Stimulated activated CD4-positive, alpha-beta T cell treated with anti-CD3 and anti-CD28 coated beads, TNF-alpha, amount 100 ng/mL, for 48 hours (primary cell): Measurements from ENCODE around the gene CSMD2.
A peak's percentile ranks its signal among the peaks of the same experiment; 100 is the strongest.
"Not testable (repeated sequence)": the region's sequence is repeated elsewhere in the genome, so short reads cannot be mapped to it uniquely, and the experiment has no call there.

Experiments used
- DNase-seq, 3 donors: peaks; one replicate each; pipeline ENCODE4 v3.0.0-alpha.2; 2020; ENCODE audit warnings: low read depth in 3 of 3

Gene CSMD2

DNA sequence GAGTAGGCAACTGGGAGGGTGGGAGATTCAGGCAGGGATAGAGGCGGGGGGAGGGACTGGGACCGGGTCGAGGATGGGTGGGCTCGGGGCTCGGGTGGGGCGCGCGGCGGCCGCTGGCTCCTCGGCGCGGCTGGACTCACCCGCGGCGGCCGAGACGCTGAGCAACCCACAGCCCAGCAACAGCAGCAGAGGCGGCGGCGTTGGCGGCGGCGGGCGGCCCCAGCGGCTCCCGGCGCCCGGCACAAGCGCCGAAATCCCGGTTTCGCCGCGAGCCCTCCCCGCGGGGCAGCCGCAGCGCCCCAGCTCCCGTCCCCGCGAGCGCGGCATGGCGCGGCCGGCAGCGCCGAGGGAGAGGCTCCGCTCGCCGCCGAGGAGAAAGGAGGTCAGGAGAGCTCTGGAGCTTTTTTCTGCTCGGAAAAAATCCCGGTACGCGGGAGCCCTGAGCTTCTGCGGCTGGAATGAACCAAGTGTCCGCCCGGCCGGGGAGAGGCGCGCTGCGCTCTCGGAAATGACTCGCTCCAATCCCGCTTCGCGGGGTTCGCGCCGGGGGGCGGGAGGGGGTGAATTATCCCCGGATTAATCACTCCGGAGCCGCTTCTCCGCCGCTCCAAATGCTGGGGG lies at the start of gene CSMD2:
Gene CSMD2 (minus strand): TSS at position 460 of the 621 bp plus-strand sequence. CDS start 133 bp downstream, at position 327.
- DNase-seq = no peak

DNA sequence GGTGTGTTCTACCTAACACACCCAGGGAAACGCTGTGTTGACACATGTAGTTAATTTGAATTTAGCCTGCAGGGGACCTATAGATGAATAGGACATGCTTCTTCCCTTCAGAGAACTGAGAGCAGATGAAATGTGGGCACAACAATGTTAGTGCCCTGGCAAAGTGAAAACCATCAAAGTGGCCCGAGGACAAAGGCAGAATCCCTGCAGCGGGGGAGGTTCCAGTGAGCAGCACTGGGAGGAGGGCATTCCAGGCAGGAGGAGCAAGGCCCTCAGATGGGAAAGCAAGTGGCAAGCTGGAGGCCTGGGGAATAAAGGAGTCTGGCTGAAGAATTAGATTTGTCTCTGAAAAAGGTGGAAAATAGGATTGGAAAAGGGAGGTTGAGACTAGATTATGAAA lies 48.9 kb upstream of the CSMD2 start:
- no peak for DNase-seq

DNA sequence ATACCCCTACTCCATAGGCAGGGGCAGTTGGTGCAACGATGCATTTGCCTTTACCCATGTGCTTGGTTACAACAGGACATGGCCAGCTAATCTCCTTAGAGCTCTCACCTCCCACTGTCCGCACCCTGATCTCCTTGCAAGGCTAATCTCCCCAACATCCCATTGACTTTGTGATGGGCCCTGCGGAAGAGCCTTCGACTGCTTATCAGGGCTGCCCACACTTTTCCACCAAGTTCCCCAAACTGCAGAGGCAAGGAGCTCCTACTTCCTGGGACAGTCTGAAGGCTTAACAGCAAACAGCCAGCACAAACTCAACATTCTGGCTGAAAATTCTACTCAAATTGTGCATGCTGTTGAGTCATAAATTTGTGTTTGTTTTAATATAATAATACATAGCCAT lies 47.6 kb upstream of the CSMD2 start:
- no peak for DNase-seq

DNA sequence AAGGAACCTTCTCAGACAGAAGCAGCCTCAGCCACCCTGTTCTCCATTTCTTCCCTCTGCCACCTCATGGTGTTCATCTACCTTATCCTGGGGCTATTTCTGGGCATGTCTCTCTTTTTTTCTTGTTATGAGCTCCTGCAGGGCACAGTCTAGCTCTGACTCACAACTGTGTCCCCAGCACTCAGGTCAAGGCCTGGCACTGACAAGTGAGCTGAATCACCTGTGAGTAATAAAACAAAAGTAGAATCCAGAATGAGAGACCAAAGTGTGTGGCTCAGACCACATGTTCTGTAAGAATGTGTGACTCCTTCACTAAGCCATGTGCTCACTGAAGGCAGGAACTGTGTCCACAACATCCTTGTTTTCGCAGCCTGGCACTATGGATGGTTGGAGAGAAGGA lies 34.9 kb upstream of the CSMD2 start:
- peak in 1 of 3 donors; percentile 7 for DNase-seq

DNA sequence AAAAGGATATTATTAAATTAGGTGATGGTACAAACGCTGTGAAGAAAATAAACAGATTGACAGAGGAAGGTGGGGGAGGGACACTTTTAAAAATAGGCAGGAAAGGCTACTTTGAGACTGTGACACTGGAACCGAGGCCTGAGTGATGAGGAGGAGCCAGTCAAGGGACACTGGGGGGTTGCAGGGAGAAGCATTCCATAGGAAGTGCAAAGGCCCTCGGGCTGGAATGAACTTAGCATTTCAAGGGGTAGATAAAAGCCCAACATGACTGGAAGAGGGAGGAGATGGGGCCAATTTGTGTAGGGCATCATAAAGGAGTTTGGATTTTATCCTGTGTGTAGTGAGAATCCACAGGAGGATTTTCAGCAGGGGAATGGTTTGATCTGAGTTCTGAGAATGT lies 27.6 kb upstream of the CSMD2 start:
- DNase-seq = no peak

DNA sequence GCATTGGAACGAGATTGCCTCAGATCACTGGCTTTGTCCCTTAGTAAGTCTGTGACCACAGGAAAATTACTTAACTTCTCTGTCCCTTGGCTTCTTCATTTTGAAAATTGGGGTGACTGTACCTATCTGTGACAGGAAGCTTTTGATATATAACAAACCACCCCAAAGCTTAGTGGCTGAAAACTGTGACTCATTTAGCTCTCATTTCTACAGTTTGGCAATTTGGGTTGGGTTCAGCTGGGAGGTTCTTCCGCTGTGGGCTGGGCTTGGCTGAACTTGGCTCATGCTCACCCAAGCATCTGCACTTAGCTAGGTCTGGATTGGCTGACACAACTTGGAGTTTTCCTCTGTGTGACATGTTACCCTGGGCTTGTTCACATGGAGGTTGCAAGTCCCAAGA lies 25.7 kb upstream of the CSMD2 start:
- DNase-seq = no peak

DNA sequence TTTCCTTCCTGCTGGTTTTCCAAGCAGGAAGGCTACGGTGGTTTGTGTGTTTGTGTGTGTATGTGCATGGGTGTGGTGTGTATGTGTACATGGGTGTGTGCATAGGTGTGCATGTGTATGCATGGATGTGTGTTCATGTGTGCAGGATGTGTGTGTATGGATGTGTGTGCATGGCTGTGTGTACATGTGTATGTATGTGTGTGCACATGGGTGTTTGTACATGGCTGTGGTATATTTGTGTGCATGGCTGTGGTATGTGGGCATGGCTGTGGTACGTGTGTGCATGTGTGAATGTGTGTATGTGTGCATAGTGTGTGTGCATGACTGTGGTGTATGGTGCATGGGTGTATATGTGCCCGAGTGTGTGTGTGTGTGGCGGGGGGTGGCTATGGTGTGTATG lies 24.0 kb upstream of the CSMD2 start:
- no peak for DNase-seq

DNA sequence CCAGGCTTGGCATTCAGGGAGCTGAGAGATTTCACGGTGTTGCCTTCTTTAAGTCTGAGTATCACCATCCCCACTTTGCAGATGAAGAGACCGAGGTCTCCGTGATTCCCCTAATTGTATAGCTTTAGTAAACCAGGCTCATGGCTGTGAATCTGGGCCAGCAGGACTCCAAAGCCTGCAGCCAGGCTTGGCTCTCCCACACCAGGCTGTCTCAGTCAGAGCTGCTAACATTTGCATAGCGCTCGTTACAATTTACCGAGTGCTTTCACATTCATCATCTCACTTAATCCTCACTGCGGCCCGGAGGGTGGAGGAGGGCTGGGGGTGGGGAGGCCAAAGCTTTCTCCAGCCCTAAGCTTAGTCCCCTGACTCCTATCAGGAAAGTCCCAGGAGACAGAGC lies 23.4 kb upstream of the CSMD2 start:
- DNase-seq = no peak

DNA sequence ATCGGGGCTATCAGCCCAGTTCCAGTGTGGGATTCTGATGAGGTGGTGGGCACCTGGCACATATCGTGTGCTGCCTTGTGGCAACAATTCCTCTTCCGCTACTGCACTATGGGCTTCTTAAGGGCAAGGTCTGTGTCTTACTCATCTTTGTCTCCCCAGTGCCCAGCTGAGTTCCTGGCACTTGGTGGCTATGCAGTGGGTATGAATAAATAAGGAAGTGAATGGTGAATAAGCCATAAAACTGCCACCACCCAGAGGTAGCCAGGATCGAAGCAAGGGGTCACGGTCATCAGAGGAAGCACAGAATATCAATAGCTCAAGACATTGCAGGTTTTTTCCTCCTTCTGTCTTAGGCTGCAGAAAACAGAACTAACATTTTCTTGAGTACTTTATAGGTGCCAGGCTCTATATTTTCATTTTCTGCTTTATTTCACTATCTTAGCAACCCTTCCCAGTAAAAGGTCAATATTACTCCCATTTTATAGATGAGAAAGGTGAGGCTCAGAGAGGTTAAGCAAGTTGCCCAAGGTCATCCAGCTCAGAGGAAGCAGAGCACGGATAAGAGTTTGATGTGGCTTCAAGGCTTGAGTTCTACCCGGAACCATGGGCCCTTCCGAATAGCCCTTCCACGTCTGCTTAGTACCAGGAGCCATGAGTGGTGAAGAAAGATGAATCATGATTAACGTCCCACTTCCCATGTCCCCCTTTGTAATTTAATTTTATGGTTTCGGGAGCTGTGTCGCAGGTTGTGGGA lies 21.9 kb upstream of the CSMD2 start:
- DNase-seq = no peak

DNA sequence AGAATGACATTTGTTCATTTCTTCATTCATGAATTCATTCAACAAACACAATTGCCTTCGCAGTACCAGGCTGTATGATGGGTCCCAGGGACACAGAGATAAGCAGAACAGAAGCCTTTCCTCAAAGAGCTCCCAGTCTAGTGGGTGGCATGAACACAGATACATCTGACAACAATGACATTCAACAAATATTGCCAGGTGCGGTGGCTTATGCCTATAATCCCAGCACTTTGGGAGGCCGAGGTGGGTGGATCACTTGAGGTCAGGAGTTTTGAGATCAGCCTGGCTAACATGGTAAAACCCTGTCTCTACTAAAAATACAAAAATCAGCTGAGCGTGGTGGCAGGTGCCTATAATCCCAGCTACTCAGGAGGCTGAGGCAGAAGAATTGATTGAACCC lies 18.4 kb upstream of the CSMD2 start:
- DNase-seq = not testable (repeated sequence)

DNA sequence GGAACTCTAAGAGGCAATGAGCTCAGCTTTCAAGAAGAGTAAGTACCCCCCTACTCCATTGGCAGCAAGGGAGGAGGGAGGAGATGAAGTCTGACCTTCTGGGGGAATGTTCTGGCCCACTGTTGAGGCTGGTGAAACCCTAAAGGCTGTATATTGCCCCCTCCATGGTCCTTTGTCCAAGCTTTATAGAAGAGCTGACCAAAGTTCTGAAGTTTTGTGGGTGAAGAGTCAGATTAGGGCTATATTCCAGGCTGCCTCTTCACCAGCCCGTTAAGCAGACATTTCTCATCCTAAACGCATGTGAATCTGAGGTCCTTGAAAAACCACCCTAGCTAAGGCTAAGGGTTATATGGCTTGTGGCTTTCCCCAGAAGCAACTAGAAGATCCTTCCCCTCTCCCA lies 13.0 kb upstream of the CSMD2 start:
- no peak for DNase-seq

DNA sequence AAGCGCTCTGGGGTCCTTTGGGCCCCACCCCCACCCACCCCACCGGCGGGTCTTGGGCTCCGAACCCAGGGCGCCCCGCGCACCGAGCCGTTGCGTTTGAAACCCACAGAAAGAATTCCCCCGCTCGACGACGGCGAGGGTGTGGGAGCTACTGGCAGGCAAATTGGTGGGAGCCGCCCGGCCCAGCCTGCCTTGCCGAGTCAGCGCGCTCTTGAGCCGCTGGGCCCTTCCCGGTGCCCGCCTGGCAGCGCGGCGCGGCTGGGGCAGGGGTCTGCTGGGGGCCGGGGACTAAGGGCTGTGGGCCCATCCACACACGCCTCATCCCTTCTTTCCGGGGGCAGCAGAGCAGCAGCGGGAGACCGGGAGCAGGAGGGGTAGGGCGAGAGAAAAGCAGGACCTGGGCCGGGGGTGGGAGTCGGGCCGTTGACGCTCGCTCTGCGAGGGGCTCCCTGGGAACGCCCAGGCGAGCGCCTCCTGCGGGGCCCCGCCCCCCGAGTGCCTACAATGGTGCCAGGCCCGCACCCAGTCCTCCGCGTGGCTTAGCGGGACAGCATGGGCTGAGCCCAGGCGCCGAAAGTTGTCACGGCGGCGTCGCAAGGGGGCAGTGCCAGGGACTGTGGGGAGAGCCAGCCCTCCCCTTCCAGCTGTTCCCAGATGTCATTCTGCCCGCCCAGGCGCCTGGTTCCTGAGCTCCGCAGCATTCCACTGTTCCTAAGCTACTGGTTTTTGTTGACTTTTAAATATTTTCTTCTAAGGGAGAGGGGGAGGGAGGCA lies 12.0 kb upstream of the CSMD2 start, which contains the start of gene C1orf94:
Gene C1orf94 (plus strand): TSS at position 78 of the 774 bp plus-strand sequence. CDS start 883 bp downstream, outside the sequence.
- DNase-seq = no peak

DNA sequence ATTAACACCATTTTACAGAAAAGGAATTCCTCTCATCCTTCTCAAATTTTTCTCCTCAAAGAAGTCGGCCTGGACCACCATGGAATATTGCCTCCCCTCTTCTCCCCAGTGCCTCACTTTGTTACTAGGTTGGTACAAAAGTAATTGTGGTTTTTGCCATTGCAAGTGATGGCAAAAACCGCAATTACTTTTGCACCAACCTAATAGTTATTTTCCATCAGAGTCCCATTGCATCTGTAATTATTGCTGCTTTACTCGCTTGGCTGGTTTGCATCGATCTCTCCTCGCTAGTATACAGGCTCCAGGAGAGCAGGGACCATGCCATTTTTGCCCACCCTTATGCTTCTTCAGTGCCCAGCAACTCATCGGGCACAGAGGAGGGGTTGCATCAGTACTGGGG lies 10.7 kb upstream of the CSMD2 start:
- no peak for DNase-seq

DNA sequence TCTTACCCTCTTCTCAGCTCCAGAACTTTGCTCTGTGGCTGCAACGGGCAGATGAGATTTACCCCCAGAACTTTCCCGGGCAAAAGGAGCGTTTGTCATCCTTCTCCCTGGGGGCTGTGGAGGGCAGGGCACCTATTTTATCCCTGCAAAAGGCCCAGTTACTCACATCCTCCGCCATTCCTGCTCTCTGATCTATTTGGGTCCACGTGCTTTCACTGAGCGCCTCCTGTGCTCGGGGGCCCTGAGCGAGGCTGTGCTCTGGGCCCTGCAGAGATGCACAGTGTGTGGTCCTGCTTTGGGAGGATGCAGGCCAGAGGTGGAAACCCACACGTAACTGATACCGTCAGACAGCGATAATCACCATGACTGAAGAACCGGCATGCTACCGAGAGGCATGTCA lies 2.4 kb upstream of the CSMD2 start:
- no peak for DNase-seq

DNA sequence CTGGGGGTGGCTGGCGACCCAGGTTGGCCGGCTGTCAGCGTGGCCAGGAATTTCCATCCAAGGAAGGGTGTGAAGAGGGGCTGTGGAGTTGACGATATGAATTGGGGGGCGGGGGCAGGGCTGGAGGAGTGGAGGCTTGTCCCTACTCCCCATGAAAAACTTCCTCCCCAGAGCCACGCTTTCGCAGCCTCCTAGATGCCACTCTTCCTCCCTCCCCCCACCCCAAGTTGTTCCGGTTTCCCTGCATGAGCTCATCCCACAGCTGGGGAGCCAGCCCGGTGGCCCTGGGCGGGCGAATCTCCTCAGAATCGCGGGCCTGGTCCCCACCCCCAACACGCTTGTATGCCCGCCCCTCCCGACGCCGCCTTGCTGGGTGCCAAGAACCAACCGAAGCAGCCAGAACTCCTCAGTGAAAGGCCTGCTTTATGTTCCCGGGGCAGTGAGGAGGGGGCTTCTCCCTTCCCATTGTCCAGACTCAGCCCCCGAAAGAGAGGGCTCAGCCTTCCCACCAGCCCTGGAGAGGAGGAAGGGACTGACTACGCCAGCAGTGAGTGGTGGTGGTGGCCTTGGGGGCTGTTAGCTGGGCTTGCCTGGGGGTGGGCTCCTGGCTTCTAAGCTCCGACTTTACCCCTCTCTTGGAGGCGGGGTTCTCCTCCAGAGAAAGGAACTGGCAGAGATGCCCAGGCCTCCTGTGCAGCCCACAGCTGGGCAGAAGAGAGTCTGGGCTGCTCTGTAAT lies 1.8 kb upstream of the CSMD2 start:
- no peak for DNase-seq

DNA sequence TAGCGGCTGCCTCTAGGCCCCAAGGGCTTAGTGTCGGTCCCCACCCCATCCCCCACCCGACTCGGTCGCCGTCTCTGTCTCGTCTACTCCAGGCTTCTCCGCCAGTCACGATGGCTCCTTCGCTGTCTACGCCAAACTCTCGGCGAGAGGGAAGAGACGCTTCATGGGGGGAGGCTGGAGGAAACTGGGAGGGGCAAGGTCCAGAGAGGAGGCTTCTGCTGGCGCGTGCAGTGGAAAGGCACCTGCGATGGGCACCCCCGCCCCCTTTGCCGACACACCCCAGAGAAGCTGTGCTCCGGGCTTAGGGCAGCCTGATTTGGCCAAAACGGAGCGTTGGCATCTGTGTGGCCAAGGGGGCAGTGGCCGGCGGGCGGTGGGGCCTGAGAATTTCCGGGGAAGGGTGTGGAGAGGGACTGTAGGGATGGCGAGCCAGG lies 1.2 kb upstream of the CSMD2 start:
- no peak for DNase-seq

DNA sequence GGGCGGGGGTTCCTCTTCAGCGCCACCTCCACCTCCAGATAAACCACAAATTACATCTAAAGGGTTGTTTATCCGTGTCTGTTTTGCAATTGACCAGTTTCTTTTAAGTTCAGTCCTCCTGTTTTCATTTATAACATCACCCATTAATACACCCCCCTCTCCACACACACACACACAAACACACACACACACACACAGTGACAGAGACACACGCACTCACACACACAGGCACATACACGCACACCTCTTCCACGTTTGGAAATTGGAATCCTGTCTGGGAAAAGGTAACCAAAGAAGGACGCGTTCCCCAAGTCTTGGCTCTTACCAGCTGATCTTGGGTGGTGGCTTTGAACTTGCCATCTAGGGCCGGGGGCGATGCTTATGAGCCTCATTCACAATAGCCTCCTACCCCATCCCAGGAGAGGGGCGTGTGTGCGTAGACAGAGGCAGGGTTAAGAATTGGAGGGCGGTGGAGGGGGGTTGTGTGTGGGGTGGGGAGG lies 442 bp upstream of the CSMD2 start:
- DNase-seq = no peak

DNA sequence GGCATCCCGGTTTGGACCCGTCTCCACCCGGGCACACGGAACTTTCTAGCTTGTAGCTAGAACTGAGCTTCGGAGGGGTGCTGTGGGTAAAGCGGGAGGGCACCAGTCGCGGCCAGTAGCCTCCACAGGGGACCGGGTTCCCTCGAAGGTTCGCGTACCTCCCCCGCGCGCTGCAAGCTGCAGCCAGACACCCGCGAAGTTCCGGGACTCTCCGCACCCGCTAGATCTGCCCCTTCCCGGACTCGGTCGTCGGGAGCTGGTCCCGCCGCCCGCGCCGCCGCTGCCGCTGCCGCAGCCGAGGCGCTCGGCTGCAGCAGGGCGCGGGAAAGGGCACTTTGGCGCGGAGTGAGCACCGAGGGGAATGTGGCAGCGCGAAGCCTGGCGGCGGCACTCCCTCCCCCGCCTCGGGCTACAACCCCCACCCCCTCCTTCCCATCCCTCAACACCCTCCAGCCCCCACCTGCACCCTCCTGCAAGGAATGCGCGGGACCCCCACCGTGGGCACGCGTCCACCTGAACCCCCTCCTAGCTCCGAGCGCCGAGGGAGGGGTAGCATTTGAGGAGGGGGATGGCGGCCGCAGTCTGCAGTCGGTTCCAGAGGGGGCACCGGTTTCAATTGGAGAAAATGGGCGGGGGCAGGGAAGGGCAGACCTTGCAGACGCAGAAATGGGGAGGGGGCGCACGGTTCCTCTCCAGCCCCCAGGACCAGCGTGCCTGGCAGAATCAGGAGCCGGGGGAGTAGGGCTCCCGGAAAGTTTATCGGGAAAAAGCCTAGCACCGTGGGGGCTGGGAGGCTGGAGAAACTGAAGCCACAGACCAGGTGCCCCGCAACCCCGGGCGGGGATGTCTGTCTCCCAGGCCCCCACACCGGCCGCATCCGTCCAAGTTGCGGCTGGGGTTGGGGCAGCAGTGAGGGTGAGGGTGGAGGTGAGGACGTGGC lies 968 bp downstream of the CSMD2 start:
- no peak for DNase-seq

DNA sequence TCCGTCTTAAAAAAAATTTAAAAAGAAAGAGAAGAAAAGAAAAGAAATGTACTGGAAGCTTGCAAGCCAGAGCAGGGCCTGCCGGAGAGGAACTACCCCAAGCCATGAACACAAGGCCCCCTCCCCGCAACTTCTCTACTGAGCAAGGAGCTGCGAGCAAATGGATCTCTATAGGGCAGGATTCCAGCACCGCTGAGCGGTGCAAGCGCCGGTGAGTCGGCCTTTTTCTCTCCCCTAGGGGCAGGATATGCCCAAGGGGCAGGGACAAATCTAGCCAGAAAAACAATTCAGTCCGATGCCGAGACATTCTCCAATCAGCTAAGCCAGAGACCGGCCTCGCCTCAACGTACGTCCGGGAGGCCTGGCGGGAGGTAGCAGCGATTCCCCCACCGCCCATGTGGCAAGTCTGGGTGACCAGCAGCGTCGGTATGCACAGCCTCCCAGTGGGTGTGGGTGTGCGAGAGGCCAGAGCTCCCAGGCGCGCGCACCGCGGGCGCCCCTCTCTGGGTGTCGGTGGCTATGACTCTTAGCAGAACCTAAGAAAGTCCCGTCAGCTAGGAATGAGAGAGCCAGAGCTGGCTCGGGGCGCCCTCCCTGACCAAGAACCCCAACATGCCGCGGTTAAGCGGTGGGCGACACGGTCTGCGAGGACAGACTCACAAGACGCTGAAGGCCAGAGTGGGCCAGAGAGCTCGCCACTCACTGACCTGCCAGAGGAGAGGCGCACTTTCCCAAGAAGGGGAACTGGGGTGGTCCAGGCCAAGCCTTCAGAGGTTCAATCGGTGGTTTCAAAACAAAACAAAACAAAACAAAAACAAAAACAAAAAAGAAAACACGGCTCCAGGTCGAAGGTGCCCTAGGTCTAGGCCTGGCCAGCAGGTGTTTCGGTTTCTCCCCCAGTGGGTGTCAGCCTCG lies 1.9 kb downstream of the CSMD2 start:
- peak in 1 of 3 donors; percentile 13 for DNase-seq

DNA sequence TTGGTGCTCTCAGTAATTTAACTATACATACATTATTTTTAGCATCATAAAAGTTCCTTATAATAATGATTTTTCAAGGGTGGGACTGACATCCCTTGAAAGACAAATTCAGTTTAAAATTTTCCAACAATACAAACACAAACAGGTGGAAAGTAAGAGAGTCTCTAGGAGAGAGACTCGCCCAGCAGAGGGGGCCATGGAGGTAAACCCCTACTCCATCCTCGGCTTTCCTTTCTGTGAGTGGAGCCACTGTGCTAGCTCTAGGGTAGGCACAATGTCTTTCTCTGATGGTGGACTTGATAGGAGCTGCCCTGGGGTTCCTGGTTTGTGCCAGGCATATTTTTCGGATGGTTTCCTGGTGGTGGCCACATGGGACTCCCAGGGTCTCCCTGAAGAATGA lies 8.3 kb downstream of the CSMD2 start:
- no peak for DNase-seq
